Astrocyte of the cerebellum (primary cell): Measurements from ENCODE around the gene PFDN2.
A peak's percentile ranks its signal among the peaks of the same experiment; 100 is the strongest.

Experiments used
- DNase-seq: peaks from one replicate; pipeline ENCODE4 v3.0.0-alpha.2; 2011; ENCODE audit warnings: low read depth
- H3K4me3 ChIP-seq: 2 replicates; pipeline ENCODE4 v1.5.1; 2011; ENCODE audit warnings: mild to moderate bottlenecking, low read depth, low read length, moderate library complexity
- in situ Hi-C: cut with HindIII; loops from 2 replicates; pipeline ENCODE4 v1.10.0; 2017; ENCODE audit warnings: low sequenced_read_pairs
- TF ChIP-seq, protein P1 (sequence below): IDR thresholded peaks from 2 replicates; pipeline ENCODE4 v1.5.1; 2012; ENCODE audit warnings: low read length, low read depth, moderate library complexity, mild to moderate bottlenecking; ENCODE audit errors: missing control alignments

The PFDN2 gene

GRCh38 chr1:161162806-161163205 lies 45.0 kb upstream of the PFDN2 start:
- no peak for DNase-seq
- TF ChIP-seq, protein P1, sequence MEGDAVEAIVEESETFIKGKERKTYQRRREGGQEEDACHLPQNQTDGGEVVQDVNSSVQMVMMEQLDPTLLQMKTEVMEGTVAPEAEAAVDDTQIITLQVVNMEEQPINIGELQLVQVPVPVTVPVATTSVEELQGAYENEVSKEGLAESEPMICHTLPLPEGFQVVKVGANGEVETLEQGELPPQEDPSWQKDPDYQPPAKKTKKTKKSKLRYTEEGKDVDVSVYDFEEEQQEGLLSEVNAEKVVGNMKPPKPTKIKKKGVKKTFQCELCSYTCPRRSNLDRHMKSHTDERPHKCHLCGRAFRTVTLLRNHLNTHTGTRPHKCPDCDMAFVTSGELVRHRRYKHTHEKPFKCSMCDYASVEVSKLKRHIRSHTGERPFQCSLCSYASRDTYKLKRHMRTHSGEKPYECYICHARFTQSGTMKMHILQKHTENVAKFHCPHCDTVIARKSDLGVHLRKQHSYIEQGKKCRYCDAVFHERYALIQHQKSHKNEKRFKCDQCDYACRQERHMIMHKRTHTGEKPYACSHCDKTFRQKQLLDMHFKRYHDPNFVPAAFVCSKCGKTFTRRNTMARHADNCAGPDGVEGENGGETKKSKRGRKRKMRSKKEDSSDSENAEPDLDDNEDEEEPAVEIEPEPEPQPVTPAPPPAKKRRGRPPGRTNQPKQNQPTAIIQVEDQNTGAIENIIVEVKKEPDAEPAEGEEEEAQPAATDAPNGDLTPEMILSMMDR, result no peak
- in situ Hi-C loops, result no loop called here
- H3K4me3 ChIP-seq, result no peak overlapping the region

- TF ChIP-seq, protein P1, result no peak
- in situ Hi-C loops, result no loop called here
- no peak for DNase-seq
- no peak overlapping the region for H3K4me3 ChIP-seq
Observed at GRCh38 chr1:161162052-161162451, 44.2 kb upstream of the PFDN2 start.

- TF ChIP-seq, protein P1, result no peak
- in situ Hi-C loops, result no loop called here
- no peak for DNase-seq
- no peak overlapping the region for H3K4me3 ChIP-seq
Observed at GRCh38 chr1:161161652-161162051, 43.8 kb upstream of the PFDN2 start.

GRCh38 chr1:161160671-161161145 lies 42.9 kb upstream of the PFDN2 start:
- in situ Hi-C loops, result no loop called here
- no peak for DNase-seq
- no peak overlapping the region for H3K4me3 ChIP-seq
- TF ChIP-seq, protein P1, result no peak

- in situ Hi-C loops, result no loop called here
- TF ChIP-seq, protein P1, result no peak
- DNase-seq, result no peak
- peak overlapping the region; percentile 95 for H3K4me3 ChIP-seq
Observed at GRCh38 chr1:161159913-161160243, 42.0 kb upstream of the PFDN2 start.

GRCh38 chr1:161159087-161159912 lies 41.5 kb upstream of the PFDN2 start, which contains the start of gene USP21:
TSS of gene USP21 (plus strand) at chr1:161159500. CDS start at chr1:161160641, 1,141 bp downstream.
- TF ChIP-seq, protein P1, result peak; percentile 34
- H3K4me3 ChIP-seq, result peak within 1 kb of the TSS; percentile 95
- in situ Hi-C loops, result no loop called here
- peak; percentile 80 for DNase-seq
